ENCODE results near the gene KCTD6. TPM values are rescaled to one million over a fixed set of nuclear protein-coding genes. Genes with fewer than 3 reads are reported as not detected.

Gene KCTD6
- total RNA-seq, 1 donor from 2014 or later: 7.9 TPM

- no peaks in the 10 kb centered on the region for H3K27me3 ChIP-seq (ENCODE audit: insufficient read depth, low read length)
- H3K36me3 ChIP-seq (ENCODE audit: insufficient read depth, low read length): no peaks in the 10 kb centered on the region
- DNase-seq (ENCODE audit: low read depth) (no peak), FAIRE-seq (no peak)
- no peak overlapping the region for H3K27ac ChIP-seq (ENCODE audit: low read depth, low read length)
- no peaks in the 10 kb centered on the region for H3K79me2 ChIP-seq (ENCODE audit: insufficient read depth, low read length)
- H3K4me3 ChIP-seq (ENCODE audit: insufficient read depth, low read depth, low read length): no peak overlapping the region
- peaks cover 8% of the 10 kb centered on the region for H3K4me1 ChIP-seq (ENCODE audit: insufficient read depth, low read length)
- TF ChIP-seq EZH2 (IDR thresholded peaks at IDR 0.05; ENCODE audit: insufficient read depth, low read length): no peak
- TF ChIP-seq, protein P1, sequence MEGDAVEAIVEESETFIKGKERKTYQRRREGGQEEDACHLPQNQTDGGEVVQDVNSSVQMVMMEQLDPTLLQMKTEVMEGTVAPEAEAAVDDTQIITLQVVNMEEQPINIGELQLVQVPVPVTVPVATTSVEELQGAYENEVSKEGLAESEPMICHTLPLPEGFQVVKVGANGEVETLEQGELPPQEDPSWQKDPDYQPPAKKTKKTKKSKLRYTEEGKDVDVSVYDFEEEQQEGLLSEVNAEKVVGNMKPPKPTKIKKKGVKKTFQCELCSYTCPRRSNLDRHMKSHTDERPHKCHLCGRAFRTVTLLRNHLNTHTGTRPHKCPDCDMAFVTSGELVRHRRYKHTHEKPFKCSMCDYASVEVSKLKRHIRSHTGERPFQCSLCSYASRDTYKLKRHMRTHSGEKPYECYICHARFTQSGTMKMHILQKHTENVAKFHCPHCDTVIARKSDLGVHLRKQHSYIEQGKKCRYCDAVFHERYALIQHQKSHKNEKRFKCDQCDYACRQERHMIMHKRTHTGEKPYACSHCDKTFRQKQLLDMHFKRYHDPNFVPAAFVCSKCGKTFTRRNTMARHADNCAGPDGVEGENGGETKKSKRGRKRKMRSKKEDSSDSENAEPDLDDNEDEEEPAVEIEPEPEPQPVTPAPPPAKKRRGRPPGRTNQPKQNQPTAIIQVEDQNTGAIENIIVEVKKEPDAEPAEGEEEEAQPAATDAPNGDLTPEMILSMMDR (IDR thresholded peaks at IDR 0.05; ENCODE audit: insufficient read depth, low read depth, low read length): no peak
- Mint-ChIP-seq H3K27me3 (ENCODE audit: low read depth, unreplicated experiment) (no peaks in the 10 kb centered on the region), H3K27ac (ENCODE audit: unreplicated experiment) (no peak overlapping the region), H3K4me1 (ENCODE audit: low read depth, unreplicated experiment) (peaks cover 6% of the 10 kb centered on the region), H3K36me3 (ENCODE audit: low read depth, unreplicated experiment) (no peaks in the 10 kb centered on the region), H3K4me3 (ENCODE audit: unreplicated experiment) (no peak overlapping the region), H3K9me3 (ENCODE audit: unreplicated experiment) (peaks cover 15% of the 10 kb centered on the region)
- H3K9me3 ChIP-seq (ENCODE audit: insufficient read depth, low read depth, low read length): peaks cover 3% of the 10 kb centered on the region
- H4K20me1 ChIP-seq (ENCODE audit: insufficient read depth, low read length): no peaks in the 10 kb centered on the region
- no peak overlapping the region for H3K9ac ChIP-seq (ENCODE audit: low read length)
- no peak overlapping the region for H3K4me2 ChIP-seq (ENCODE audit: low read length)
- no peak overlapping the region for H2AFZ ChIP-seq (ENCODE audit: low read depth, low read length)
These were observed 32.7 kb upstream of the KCTD6 start for GRCh38 chr3:58459160-58459559.

DNA sequence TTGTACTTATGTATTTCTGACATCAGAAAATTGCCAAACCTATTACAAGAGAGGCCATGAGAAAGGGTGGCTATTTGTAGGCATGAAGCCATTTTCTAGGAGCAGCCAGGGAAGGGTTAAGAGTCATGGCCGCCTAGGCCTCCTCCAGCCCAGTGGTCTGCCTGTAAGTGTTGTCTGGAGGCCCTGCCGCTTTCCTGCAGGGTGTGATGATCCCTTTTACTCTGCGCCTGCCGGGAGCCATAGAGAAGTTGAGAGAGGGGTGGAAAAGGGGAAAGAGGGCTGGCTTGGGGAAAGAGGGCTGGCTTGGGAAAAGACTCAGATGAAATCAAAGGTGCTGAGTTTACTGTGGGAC is 29.1 kb upstream of the KCTD6 start:
- no peak overlapping the region for H3K27ac Mint-ChIP-seq (ENCODE audit: unreplicated experiment)
- no peak overlapping the region for H2AFZ ChIP-seq (ENCODE audit: low read depth, low read length)

More for the DNA sequence above, 29.1 kb upstream of the KCTD6 start:
- H3K27ac ChIP-seq (ENCODE audit: low read depth, low read length): no peak overlapping the region
- H3K4me3 Mint-ChIP-seq (ENCODE audit: unreplicated experiment): no peak overlapping the region
- H3K9me3 ChIP-seq (ENCODE audit: insufficient read depth, low read depth, low read length): no peaks in the 10 kb centered on the region
- H3K4me1 ChIP-seq (ENCODE audit: insufficient read depth, low read length): peaks cover 8% of the 10 kb centered on the region
- H3K27me3 Mint-ChIP-seq (ENCODE audit: low read depth, unreplicated experiment): no peaks in the 10 kb centered on the region
- no peaks in the 10 kb centered on the region for H3K27me3 ChIP-seq (ENCODE audit: insufficient read depth, low read length)
- H3K79me2 ChIP-seq (ENCODE audit: insufficient read depth, low read length): no peaks in the 10 kb centered on the region
- TF ChIP-seq EZH2 (IDR thresholded peaks at IDR 0.05; ENCODE audit: insufficient read depth, low read length): no peak
- TF ChIP-seq, protein P1 (IDR thresholded peaks at IDR 0.05; ENCODE audit: insufficient read depth, low read depth, low read length): no peak
- no peak overlapping the region for H3K9ac ChIP-seq (ENCODE audit: low read length)
- no peak for DNase-seq (ENCODE audit: low read depth)
- no peaks in the 10 kb centered on the region for H3K9me3 Mint-ChIP-seq (ENCODE audit: unreplicated experiment)
- no peaks in the 10 kb centered on the region for H4K20me1 ChIP-seq (ENCODE audit: insufficient read depth, low read length)
- FAIRE-seq: no peak
- H3K4me3 ChIP-seq (ENCODE audit: insufficient read depth, low read depth, low read length): no peak overlapping the region
- no peaks in the 10 kb centered on the region for H3K36me3 ChIP-seq (ENCODE audit: insufficient read depth, low read length)
- no peaks in the 10 kb centered on the region for H3K36me3 Mint-ChIP-seq (ENCODE audit: low read depth, unreplicated experiment)
- peaks cover 6% of the 10 kb centered on the region for H3K4me1 Mint-ChIP-seq (ENCODE audit: low read depth, unreplicated experiment)
- no peak overlapping the region for H3K4me2 ChIP-seq (ENCODE audit: low read length)

Data from astrocyte (in vitro differentiated cells and primary cell).